Neural progenitor cell (in vitro differentiated cells): ENCODE measurements around the gene SH3BP5. TPM values are rescaled to one million over a fixed set of nuclear protein-coding genes. Genes with fewer than 3 reads are reported as not detected.

Experiments
- DNase-seq: peaks from one replicate; pipeline ENCODE4 v3.0.0-alpha.2; 2016; ENCODE audit warnings: low spot score
- H2AFZ ChIP-seq: fragments of 200-600 bp; sonication (generic); replicated peaks from 2 replicates; pipeline ENCODE4 v1.6.1; 2016; ENCODE audit warnings: antibody characterized with exemption
- H3F3A ChIP-seq: fragments of 200-600 bp; sonication (generic); 2 replicates; pipeline ENCODE4 v1.6.1; 2016; ENCODE audit warnings: antibody characterized with exemption, low read depth
- H3K27ac ChIP-seq: fragments of 200-600 bp; sonication (generic); 2 replicates; pipeline ENCODE4 v1.5.1; 2016; ENCODE audit warnings: mild to moderate bottlenecking
- H3K27me3 ChIP-seq: fragments of 200-600 bp; sonication (generic); 2 replicates; pipeline ENCODE4 v1.6.1; 2016; ENCODE audit warnings: mild to moderate bottlenecking, moderate library complexity
- H3K36me3 ChIP-seq: fragments of 200-600 bp; sonication (generic); 2 replicates; pipeline ENCODE4 v1.5.1; 2016
- H3K4me1 ChIP-seq: fragments of 200-600 bp; sonication (generic); 2 replicates; pipeline ENCODE4 v1.6.1; 2016; ENCODE audit warnings: mixed run types
- H3K4me2 ChIP-seq: fragments of 200-600 bp; sonication (generic); 2 replicates; pipeline ENCODE4 v1.6.1; 2016
- H3K4me3 ChIP-seq: fragments of 200-600 bp; sonication (generic); 2 replicates; pipeline ENCODE4 v1.5.1; 2016
- H3K79me2 ChIP-seq: fragments of 200-600 bp; sonication (generic); 2 replicates; pipeline ENCODE4 v1.6.1; 2016; ENCODE audit warnings: low read depth
- H3K9ac ChIP-seq: fragments of 200-600 bp; sonication (generic); 2 replicates; pipeline ENCODE4 v1.6.1; 2016
- H3K9me3 ChIP-seq: fragments of 200-600 bp; sonication (generic); 2 replicates; pipeline ENCODE4 v1.5.1; 2016; ENCODE audit warnings: low read depth
- H4K20me1 ChIP-seq: fragments of 200-600 bp; sonication (generic); 2 replicates; pipeline ENCODE4 v1.6.1; 2016; ENCODE audit warnings: low read depth
- H3K27ac Mint-ChIP-seq: 3 replicates; pipeline ENCODE4 v1.8.0; 2021; ENCODE audit warnings: mixed read lengths
- H3K27me3 Mint-ChIP-seq: 2 replicates; pipeline ENCODE4 v1.8.0; 2022; ENCODE audit warnings: low read depth, mild to moderate bottlenecking, inconsistent platforms, moderate library complexity, mixed read lengths; ENCODE audit not compliant: insufficient read depth
- H3K36me3 Mint-ChIP-seq: 3 replicates; pipeline ENCODE4 v1.8.0; 2021; ENCODE audit warnings: mixed read lengths
- H3K4me1 Mint-ChIP-seq: 3 replicates; pipeline ENCODE4 v1.8.0; 2021; ENCODE audit warnings: mixed read lengths
- H3K4me3 Mint-ChIP-seq: 3 replicates; pipeline ENCODE4 v1.8.0; 2021; ENCODE audit warnings: mild to moderate bottlenecking, moderate library complexity, mixed read lengths
- H3K9me3 Mint-ChIP-seq: 3 replicates; pipeline ENCODE4 v1.8.0; 2020; ENCODE audit warnings: mixed read lengths
- EZH2 ChIP-seq: fragments of 200-600 bp; sonication (generic); IDR thresholded peaks from 2 replicates; pipeline ENCODE4 v1.6.1; 2017; ENCODE audit warnings: antibody characterized with exemption, mild to moderate bottlenecking, moderate library complexity
- EZH2phosphoT487 ChIP-seq: fragments of 200-600 bp; sonication (generic); IDR thresholded peaks from 2 replicates; pipeline ENCODE4 v1.6.1; 2017; ENCODE audit warnings: antibody characterized with exemption
- total RNA-seq: library from RNA; depleted of rRNA; stranded (reverse); fragments of >200 nt; gene quantifications from 2 replicates; pipeline ENCODE4 v1.2.3, GENCODE V29; 2015; ENCODE audit warnings: low replicate concordance
- TF ChIP-seq, protein P1 (sequence below): fragments of 200-600 bp; sonication (generic); IDR thresholded peaks from 2 replicates; pipeline ENCODE4 v1.5.1; 2017; ENCODE audit warnings: antibody characterized with exemption, mild to moderate bottlenecking

SH3BP5 gene
- total RNA-seq, 1 donor from 2014 or later = 11.2 TPM

- Histone ChIP-seq H3K4me3 (no peak overlapping the region), H3K36me3 (peaks cover 16% of the 10 kb centered on the region), H2AFZ (no peak overlapping the region), H3K79me2 (no peaks in the 10 kb centered on the region), H3K4me1 (no peaks in the 10 kb centered on the region), H3K9ac (no peak overlapping the region), H3K27ac (no peak overlapping the region), H3K9me3 (no peaks in the 10 kb centered on the region), H4K20me1 (no peaks in the 10 kb centered on the region), H3K4me2 (no peak overlapping the region), H3F3A (peaks cover 3% of the 10 kb centered on the region), H3K27me3 (no peaks in the 10 kb centered on the region)
- Mint-ChIP-seq H3K27ac (no peak overlapping the region), H3K9me3 (no peaks in the 10 kb centered on the region), H3K4me3 (no peak overlapping the region), H3K36me3 (peaks cover 19% of the 10 kb centered on the region), H3K27me3 (no peaks in the 10 kb centered on the region), H3K4me1 (no peaks in the 10 kb centered on the region)
- TF ChIP-seq EZH2 (no peak), EZH2phosphoT487 (no peak)
- TF ChIP-seq, protein P1, sequence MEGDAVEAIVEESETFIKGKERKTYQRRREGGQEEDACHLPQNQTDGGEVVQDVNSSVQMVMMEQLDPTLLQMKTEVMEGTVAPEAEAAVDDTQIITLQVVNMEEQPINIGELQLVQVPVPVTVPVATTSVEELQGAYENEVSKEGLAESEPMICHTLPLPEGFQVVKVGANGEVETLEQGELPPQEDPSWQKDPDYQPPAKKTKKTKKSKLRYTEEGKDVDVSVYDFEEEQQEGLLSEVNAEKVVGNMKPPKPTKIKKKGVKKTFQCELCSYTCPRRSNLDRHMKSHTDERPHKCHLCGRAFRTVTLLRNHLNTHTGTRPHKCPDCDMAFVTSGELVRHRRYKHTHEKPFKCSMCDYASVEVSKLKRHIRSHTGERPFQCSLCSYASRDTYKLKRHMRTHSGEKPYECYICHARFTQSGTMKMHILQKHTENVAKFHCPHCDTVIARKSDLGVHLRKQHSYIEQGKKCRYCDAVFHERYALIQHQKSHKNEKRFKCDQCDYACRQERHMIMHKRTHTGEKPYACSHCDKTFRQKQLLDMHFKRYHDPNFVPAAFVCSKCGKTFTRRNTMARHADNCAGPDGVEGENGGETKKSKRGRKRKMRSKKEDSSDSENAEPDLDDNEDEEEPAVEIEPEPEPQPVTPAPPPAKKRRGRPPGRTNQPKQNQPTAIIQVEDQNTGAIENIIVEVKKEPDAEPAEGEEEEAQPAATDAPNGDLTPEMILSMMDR = no peak
- DNase-seq = no peak
These were observed 111.7 kb downstream of the SH3BP5 start for GRCh38 chr3:15220661-15221060.

DNA sequence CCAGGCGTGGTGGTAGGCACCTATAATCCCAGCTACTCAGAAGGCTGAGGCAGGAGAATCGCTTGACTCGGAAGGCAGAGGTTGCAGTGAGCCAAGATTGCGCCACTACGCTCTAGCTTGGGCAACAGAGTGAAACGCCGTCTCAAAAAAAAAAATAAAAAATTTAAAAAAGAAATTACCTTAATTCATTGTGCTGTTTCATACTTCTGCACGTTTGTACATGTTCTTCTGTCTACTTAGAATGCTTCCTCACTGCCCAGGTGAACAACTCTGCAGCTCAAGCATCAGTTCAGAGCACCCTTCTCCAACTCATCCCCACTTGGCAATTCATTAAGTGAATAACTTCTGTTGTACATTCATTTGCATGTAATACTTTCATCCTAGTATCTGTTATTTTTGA, 112.3 kb downstream of the SH3BP5 start:
- Histone ChIP-seq H2AFZ (no peak overlapping the region), H3K36me3 (peaks cover 16% of the 10 kb centered on the region), H3K79me2 (no peaks in the 10 kb centered on the region), H3K4me2 (no peak overlapping the region), H3K27me3 (no peaks in the 10 kb centered on the region), H3K27ac (no peak overlapping the region), H3K4me1 (no peaks in the 10 kb centered on the region), H4K20me1 (no peaks in the 10 kb centered on the region), H3F3A (peaks cover 3% of the 10 kb centered on the region), H3K4me3 (no peak overlapping the region), H3K9me3 (no peaks in the 10 kb centered on the region), H3K9ac (no peak overlapping the region)
- no peaks in the 10 kb centered on the region for H3K27me3 Mint-ChIP-seq
- peaks cover 24% of the 10 kb centered on the region for H3K36me3 Mint-ChIP-seq
- H3K4me3 Mint-ChIP-seq = no peak overlapping the region
- no peaks in the 10 kb centered on the region for H3K9me3 Mint-ChIP-seq
- TF ChIP-seq, protein P1 = no peak
- no peaks in the 10 kb centered on the region for H3K4me1 Mint-ChIP-seq
- no peak for DNase-seq
- H3K27ac Mint-ChIP-seq = no peak overlapping the region

GRCh38 chr3:15218689-15219088, 113.7 kb downstream of the SH3BP5 start:
- no peak overlapping the region for H3K9ac ChIP-seq
- H3K9me3 ChIP-seq = no peaks in the 10 kb centered on the region
- Mint-ChIP-seq H3K27ac (no peak overlapping the region), H3K9me3 (no peaks in the 10 kb centered on the region), H3K36me3 (peaks cover 24% of the 10 kb centered on the region), H3K27me3 (no peaks in the 10 kb centered on the region), H3K4me1 (no peaks in the 10 kb centered on the region), H3K4me3 (no peak overlapping the region)
- TF ChIP-seq, protein P1 = no peak
- TF ChIP-seq EZH2 (no peak), EZH2phosphoT487 (no peak)
- no peaks in the 10 kb centered on the region for H4K20me1 ChIP-seq
- no peaks in the 10 kb centered on the region for H3K4me1 ChIP-seq
- H3K27me3 ChIP-seq = no peaks in the 10 kb centered on the region
- peaks cover 3% of the 10 kb centered on the region for H3F3A ChIP-seq
- no peak for DNase-seq
- H3K36me3 ChIP-seq = peaks cover 16% of the 10 kb centered on the region
- H3K4me2 ChIP-seq = no peak overlapping the region
- H2AFZ ChIP-seq = no peak overlapping the region
- no peaks in the 10 kb centered on the region for H3K79me2 ChIP-seq
- no peak overlapping the region for H3K4me3 ChIP-seq
- no peak overlapping the region for H3K27ac ChIP-seq

DNA sequence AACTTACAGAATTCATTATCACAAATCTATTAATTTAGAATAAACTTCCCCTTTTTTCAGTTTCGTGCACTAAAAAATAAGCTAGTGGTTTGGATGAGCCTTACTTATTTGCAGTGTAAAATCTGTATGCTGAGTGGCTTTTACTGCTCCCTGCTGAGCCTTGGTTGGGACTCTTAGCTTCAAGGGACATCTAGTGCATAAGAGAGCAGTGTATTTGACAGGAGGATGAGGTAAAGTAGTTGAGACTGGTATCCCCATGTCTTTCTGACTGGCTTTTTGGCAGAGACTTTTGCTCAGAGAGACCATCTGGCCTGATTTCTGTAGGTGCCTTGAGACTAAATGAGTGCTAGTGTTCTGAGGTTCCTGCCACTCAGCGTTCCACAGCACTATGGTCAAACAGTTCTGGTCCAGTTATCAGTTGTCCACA, 114.5 kb downstream of the SH3BP5 start:
- Mint-ChIP-seq H3K27ac (no peak overlapping the region), H3K36me3 (peaks cover 28% of the 10 kb centered on the region), H3K27me3 (no peaks in the 10 kb centered on the region), H3K9me3 (no peaks in the 10 kb centered on the region), H3K4me1 (no peaks in the 10 kb centered on the region), H3K4me3 (no peak overlapping the region)
- Histone ChIP-seq H3K79me2 (no peaks in the 10 kb centered on the region), H3K4me3 (no peak overlapping the region), H3K9ac (no peak overlapping the region), H3K27me3 (no peaks in the 10 kb centered on the region), H3K4me2 (no peak overlapping the region), H3K4me1 (no peaks in the 10 kb centered on the region), H3K36me3 (peaks cover 11% of the 10 kb centered on the region), H3K9me3 (no peaks in the 10 kb centered on the region), H4K20me1 (no peaks in the 10 kb centered on the region), H2AFZ (no peak overlapping the region), H3K27ac (no peak overlapping the region), H3F3A (peaks cover 3% of the 10 kb centered on the region)
- DNase-seq = no peak
- TF ChIP-seq, protein P1 = no peak
- TF ChIP-seq EZH2 = no peak
- no peak for TF ChIP-seq EZH2phosphoT487
